ENCODE measurements around the gene ADGRV1. TPM values are rescaled to one million over a fixed set of nuclear protein-coding genes. Genes with fewer than 3 reads are reported as not detected.

Gene ADGRV1
- total RNA-seq, 1 donor from 2014 or later, result 0.13 TPM

- DNase-seq (no peak), ATAC-seq (ENCODE audit: low read depth) (no peak)
- Mint-ChIP-seq H3K4me3 (no peak overlapping the region), H3K27me3 (peaks cover 25% of the 10 kb centered on the region), H3K4me1 (peaks cover 8% of the 10 kb centered on the region), H3K9me3 (no peaks in the 10 kb centered on the region), H3K36me3 (ENCODE audit: low read depth) (no peaks in the 10 kb centered on the region), H3K27ac (peak overlapping the region; percentile 21)
- TF ChIP-seq CTCF (IDR thresholded peaks at IDR 0.05), result no peak
- CTCF ChIA-PET, result no interaction called here
- intact Hi-C loops (cut with micrococcal nuclease), result loop anchor here (1.0 kb wide), 1 partner anchor 22 kb away; the partner anchor contains the start of gene LYSMD3
- POLR2A ChIA-PET, result no interaction called here
These were observed 7.2 kb upstream of the ADGRV1 start for GRCh38 chr5:90551376-90551775.

GRCh38 chr5:90553711-90554110, 4.9 kb upstream of the ADGRV1 start:
- no peak for TF ChIP-seq CTCF (IDR thresholded peaks at IDR 0.05)
- H3K27me3 Mint-ChIP-seq, result peaks cover 37% of the 10 kb centered on the region
- no peak overlapping the region for H3K4me3 Mint-ChIP-seq
- POLR2A ChIA-PET, result no interaction called here
- H3K27ac Mint-ChIP-seq, result no peak overlapping the region
- no peaks in the 10 kb centered on the region for H3K9me3 Mint-ChIP-seq
- H3K4me1 Mint-ChIP-seq, result peaks cover 18% of the 10 kb centered on the region
- DNase-seq (no peak), ATAC-seq (ENCODE audit: low read depth) (no peak)
- CTCF ChIA-PET, result no interaction called here
- no peaks in the 10 kb centered on the region for H3K36me3 Mint-ChIP-seq (ENCODE audit: low read depth)
- intact Hi-C loops (cut with micrococcal nuclease), result no loop called here

GRCh38 chr5:90554358-90555006, 4.1 kb upstream of the ADGRV1 start:
- TF ChIP-seq CTCF (IDR thresholded peaks at IDR 0.05), result no peak
- ChIA-PET CTCF (no interaction called here), POLR2A (no interaction called here)
- Mint-ChIP-seq H3K4me1 (peaks cover 22% of the 10 kb centered on the region), H3K36me3 (ENCODE audit: low read depth) (no peaks in the 10 kb centered on the region), H3K9me3 (no peaks in the 10 kb centered on the region), H3K27me3 (peaks cover 37% of the 10 kb centered on the region), H3K4me3 (no peak overlapping the region), H3K27ac (no peak overlapping the region)
- intact Hi-C loops (cut with micrococcal nuclease), result no loop called here
- ATAC-seq (ENCODE audit: low read depth) (no peak), DNase-seq (no peak)

GRCh38 chr5:90555666-90556065, 2.9 kb upstream of the ADGRV1 start:
- POLR2A ChIA-PET, result no interaction called here
- no peaks in the 10 kb centered on the region for H3K36me3 Mint-ChIP-seq (ENCODE audit: low read depth)
- peaks cover 20% of the 10 kb centered on the region for H3K4me1 Mint-ChIP-seq
- CTCF ChIA-PET, result no interaction called here
- no peak overlapping the region for H3K27ac Mint-ChIP-seq
- intact Hi-C loops (cut with micrococcal nuclease), result no loop called here
- DNase-seq (no peak), ATAC-seq (ENCODE audit: low read depth) (no peak)
- H3K9me3 Mint-ChIP-seq, result no peaks in the 10 kb centered on the region
- no peak overlapping the region for H3K4me3 Mint-ChIP-seq
- H3K27me3 Mint-ChIP-seq, result peaks cover 42% of the 10 kb centered on the region
- TF ChIP-seq CTCF (IDR thresholded peaks at IDR 0.05), result no peak

- ATAC-seq (ENCODE audit: low read depth), result no peak
- intact Hi-C loops (cut with micrococcal nuclease), result no loop called here
- Mint-ChIP-seq H3K27me3 (peaks cover 47% of the 10 kb centered on the region), H3K9me3 (no peaks in the 10 kb centered on the region), H3K4me1 (peaks cover 14% of the 10 kb centered on the region), H3K36me3 (ENCODE audit: low read depth) (no peaks in the 10 kb centered on the region), H3K4me3 (no peak overlapping the region), H3K27ac (no peak overlapping the region)
- ChIA-PET POLR2A (no interaction called here), CTCF (no interaction called here)
- no peak for TF ChIP-seq CTCF (IDR thresholded peaks at IDR 0.05)
- DNase-seq, result no peak
These were observed 1.2 kb upstream of the ADGRV1 start for GRCh38 chr5:90557391-90557790.

All from activated B cell treated with CpG ODN at 0.5 μM for 24 hours (primary cell).